Peyer's patch (tissue), 4 donors: Measurements from ENCODE around the gene TRAF3IP3. TPM values are rescaled to one million over a fixed set of nuclear protein-coding genes. Genes with fewer than 3 reads are reported as not detected.

Experiments used
- DNase-seq, 3 donors: peaks; one replicate each; pipeline ENCODE4 v3.0.0-alpha.2; 2017 to 2019
- H3K27ac ChIP-seq, 4 donors: fragments of 200-600 bp; sonication (generic); one replicate each; pipeline ENCODE4 v1.5.1; 2016 to 2019
- H3K27me3 ChIP-seq, 2 donors: fragments of 200-600 bp; sonication (generic); one replicate each; pipeline ENCODE4 v1.5.1; 2019
- H3K36me3 ChIP-seq, 3 donors: fragments of 200-600 bp; sonication (generic); one replicate each; pipeline ENCODE4 v1.5.1; 2016 to 2019
- H3K4me1 ChIP-seq, 4 donors: fragments of 200-600 bp; sonication (generic); one replicate each; pipeline ENCODE4 v1.5.1; 2016 to 2019
- H3K4me3 ChIP-seq, 4 donors: fragments of 200-600 bp; sonication (generic); 1 replicate in 3 of 4; 2 replicates in 1 of 4; pipeline ENCODE4 v1.5.1; 2016 to 2019; ENCODE audit warnings: mild to moderate bottlenecking in 1 of 4
- H3K9me3 ChIP-seq, 4 donors: fragments of 200-600 bp; sonication (generic); one replicate each; pipeline ENCODE4 v1.5.1; 2016 to 2019; ENCODE audit warnings: mild to moderate bottlenecking in 1 of 4
- POLR2A ChIP-seq, 2 donors: fragments of 450-650 bp; IDR thresholded peaks; one replicate each; pipeline ENCODE4 v1.5.1; 2017; ENCODE audit warnings: antibody characterized with exemption in 2 of 2, mild to moderate bottlenecking in 2 of 2, moderate library complexity in 2 of 2
- total RNA-seq, 4 donors: library from RNA; depleted of rRNA; stranded (reverse); fragments of >200 nt; gene quantifications; one replicate each; pipeline ENCODE4 v1.1.0, GENCODE V29; 2016
- TF ChIP-seq, protein P1 (sequence below), 6 experiments: fragments of 450-650 bp in 4 of 6; fragments of 200-600 bp in 2 of 6; sonication (generic) in 1 of 6; IDR thresholded peaks; one replicate each; pipeline ENCODE4 v1.5.1; 2017 to 2019; ENCODE audit warnings: antibody characterized with exemption in 6 of 6, mild to moderate bottlenecking in 3 of 6, moderate library complexity in 1 of 6

Gene TRAF3IP3, protein sequence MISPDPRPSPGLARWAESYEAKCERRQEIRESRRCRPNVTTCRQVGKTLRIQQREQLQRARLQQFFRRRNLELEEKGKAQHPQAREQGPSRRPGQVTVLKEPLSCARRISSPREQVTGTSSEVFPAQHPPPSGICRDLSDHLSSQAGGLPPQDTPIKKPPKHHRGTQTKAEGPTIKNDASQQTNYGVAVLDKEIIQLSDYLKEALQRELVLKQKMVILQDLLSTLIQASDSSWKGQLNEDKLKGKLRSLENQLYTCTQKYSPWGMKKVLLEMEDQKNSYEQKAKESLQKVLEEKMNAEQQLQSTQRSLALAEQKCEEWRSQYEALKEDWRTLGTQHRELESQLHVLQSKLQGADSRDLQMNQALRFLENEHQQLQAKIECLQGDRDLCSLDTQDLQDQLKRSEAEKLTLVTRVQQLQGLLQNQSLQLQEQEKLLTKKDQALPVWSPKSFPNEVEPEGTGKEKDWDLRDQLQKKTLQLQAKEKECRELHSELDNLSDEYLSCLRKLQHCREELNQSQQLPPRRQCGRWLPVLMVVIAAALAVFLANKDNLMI
- 100 to 1,000 TPM in 1 of 4 donors, 10 to 100 TPM in 1, 1 to 10 TPM in 2; 7.4 to 102 (median 10.8) TPM for total RNA-seq

DNA sequence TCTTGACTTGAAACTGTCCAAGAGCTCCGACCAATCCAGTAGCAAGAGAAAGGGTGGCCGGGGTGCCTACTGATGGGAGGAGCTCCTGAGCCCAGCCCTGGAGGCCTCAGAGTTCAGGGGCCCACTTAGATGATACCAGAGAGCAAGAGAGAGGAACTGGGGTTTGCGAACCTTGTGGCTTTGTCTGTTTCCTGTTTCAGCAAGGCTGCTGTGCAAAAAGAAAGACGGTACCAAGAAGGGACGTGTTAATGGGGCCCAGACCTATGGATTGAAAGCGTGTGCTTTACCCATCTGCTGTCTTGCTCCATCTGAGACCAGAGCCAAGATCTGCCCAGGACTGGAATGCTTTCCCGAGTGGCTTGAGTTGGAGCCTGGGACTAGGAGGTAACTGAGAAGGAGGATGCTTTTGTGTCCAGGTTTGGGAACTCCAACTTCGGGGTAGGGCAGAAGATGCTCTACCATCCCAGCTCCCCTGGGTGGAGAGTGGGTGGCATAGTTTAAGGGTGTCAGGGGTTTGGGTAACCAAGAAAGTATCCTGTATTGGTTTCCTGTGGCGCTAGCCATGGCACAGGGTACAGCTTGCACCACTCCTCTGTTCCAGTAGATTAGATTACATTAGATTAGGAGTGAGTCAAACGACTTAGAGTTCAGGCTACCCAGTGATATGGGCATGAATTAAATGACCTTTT is at the start of gene TRAF3IP3:
Gene TRAF3IP3, plus strand, starts transcription at position 128 of the 689 bp plus-strand sequence. CDS start 3,987 bp downstream, outside the sequence.
- peak in 2 of 3 donors; percentile 87 to 92 for DNase-seq
- no peak for TF ChIP-seq POLR2A (IDR thresholded peaks at IDR 0.05)
- Histone ChIP-seq H3K9me3 (no peaks in the 10 kb centered on the region), H3K27me3 (no peaks in the 10 kb centered on the region), H3K36me3 (no peaks in the 10 kb centered on the region), H3K4me1 (peaks cover 0 to 27% (median 7%) of the 10 kb centered on the region in 4 donors), H3K4me3 (peak within 1 kb of the TSS; percentile 40 to 46 (median 44)), H3K27ac (peak within 1 kb of the TSS; percentile 63 to 86 (median 79))

DNA sequence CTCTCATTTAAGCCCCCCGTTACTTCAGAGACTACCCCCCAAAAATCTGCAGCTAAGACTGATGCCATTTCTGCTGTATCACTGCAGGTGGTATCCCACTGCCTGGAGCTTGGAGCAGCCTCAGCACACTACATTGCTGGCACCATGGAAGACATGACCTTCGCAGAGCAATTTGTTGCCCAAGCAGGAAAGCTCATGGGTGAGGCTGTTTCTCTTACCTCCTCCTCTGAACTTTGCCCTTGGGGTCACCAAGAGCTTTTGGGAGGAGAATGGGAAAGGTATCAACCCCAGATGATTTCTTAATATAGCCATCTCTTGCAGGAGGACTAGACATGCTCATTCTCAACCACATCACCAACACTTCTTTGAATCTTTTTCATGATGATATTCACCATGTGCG is 49.2 kb upstream of the TRAF3IP3 start:
- H3K27me3 ChIP-seq: no peaks in the 10 kb centered on the region
- no peaks in the 10 kb centered on the region for H3K36me3 ChIP-seq
- no peak for TF ChIP-seq POLR2A (IDR thresholded peaks at IDR 0.05)
- TF ChIP-seq, protein P1, sequence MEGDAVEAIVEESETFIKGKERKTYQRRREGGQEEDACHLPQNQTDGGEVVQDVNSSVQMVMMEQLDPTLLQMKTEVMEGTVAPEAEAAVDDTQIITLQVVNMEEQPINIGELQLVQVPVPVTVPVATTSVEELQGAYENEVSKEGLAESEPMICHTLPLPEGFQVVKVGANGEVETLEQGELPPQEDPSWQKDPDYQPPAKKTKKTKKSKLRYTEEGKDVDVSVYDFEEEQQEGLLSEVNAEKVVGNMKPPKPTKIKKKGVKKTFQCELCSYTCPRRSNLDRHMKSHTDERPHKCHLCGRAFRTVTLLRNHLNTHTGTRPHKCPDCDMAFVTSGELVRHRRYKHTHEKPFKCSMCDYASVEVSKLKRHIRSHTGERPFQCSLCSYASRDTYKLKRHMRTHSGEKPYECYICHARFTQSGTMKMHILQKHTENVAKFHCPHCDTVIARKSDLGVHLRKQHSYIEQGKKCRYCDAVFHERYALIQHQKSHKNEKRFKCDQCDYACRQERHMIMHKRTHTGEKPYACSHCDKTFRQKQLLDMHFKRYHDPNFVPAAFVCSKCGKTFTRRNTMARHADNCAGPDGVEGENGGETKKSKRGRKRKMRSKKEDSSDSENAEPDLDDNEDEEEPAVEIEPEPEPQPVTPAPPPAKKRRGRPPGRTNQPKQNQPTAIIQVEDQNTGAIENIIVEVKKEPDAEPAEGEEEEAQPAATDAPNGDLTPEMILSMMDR (IDR thresholded peaks at IDR 0.05): no peak
- H3K9me3 ChIP-seq: no peaks in the 10 kb centered on the region
- no peak for DNase-seq
- H3K4me1 ChIP-seq: no peaks in the 10 kb centered on the region
- no peak overlapping the region for H3K4me3 ChIP-seq
- no peak overlapping the region for H3K27ac ChIP-seq

DNA sequence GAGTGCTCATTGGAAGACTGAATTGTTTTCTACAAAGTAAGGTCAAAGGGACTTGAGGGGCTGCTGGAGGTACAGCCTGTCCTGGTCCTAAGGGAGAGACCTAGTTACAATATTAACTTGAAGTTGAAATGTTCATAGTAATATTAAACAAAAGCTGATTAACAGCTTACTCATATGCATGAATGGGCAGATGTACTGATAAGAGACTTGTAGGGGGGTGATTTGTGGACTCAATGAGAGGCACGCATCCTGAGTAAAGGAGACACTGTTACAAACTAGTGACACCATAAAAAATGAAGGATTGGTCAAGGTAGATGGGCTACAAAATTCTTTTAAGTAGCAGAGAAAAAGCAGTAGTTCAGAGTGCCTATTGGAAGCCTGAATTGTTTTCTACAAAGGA is 48.5 kb upstream of the TRAF3IP3 start:
- Histone ChIP-seq H3K4me3 (no peak overlapping the region), H3K36me3 (no peaks in the 10 kb centered on the region), H3K9me3 (no peaks in the 10 kb centered on the region), H3K4me1 (no peaks in the 10 kb centered on the region), H3K27ac (no peak overlapping the region), H3K27me3 (no peaks in the 10 kb centered on the region)
- TF ChIP-seq, protein P1 (IDR thresholded peaks at IDR 0.05): no peak
- TF ChIP-seq POLR2A (IDR thresholded peaks at IDR 0.05): no peak
- DNase-seq: no peak

DNA sequence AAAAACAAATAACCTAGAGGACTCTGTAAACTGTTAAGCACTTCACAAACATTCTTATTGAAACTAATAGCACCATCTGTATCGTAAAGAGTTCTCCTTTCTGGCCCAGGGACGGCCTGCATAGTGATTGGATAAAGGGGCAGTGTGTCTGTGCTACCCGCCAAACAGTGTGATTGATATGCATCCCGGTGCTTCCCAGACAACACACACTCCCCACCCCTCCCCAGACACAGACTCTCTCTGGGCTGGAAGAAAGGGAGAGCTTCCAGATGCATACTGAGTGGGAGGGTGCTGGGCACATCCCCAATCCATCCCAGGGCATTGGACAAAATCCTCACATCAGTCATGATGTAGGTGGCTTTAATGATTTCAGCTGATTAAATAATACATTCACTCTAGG is 47.6 kb upstream of the TRAF3IP3 start:
- Histone ChIP-seq H3K27ac (no peak overlapping the region), H3K9me3 (no peaks in the 10 kb centered on the region), H3K27me3 (no peaks in the 10 kb centered on the region), H3K4me1 (no peaks in the 10 kb centered on the region), H3K36me3 (no peaks in the 10 kb centered on the region), H3K4me3 (no peak overlapping the region)
- TF ChIP-seq, protein P1 (IDR thresholded peaks at IDR 0.05): no peak
- TF ChIP-seq POLR2A (IDR thresholded peaks at IDR 0.05): no peak
- no peak for DNase-seq

DNA sequence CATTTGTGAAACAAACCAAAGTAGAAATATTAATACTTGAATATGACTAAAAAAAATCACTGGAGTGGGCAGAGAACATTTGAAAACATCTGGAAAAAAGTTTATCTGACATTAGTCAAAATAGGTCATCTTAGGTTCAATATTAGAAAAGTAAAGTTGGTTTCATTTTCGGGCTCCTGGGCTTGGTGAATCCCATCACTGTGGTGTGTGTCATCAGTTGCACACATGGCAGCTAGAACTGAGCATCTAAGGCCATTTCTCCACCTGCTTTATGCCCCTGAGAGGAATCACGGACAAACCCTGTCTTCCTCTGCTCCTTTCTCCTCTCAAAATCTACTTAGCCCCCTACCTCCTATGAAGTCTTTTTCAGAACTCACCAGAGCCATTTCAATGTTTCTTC is 45.8 kb upstream of the TRAF3IP3 start:
- Histone ChIP-seq H3K36me3 (no peaks in the 10 kb centered on the region), H3K9me3 (no peaks in the 10 kb centered on the region), H3K27ac (no peak overlapping the region), H3K27me3 (no peaks in the 10 kb centered on the region), H3K4me3 (no peak overlapping the region), H3K4me1 (no peaks in the 10 kb centered on the region)
- DNase-seq: no peak
- TF ChIP-seq, protein P1 (IDR thresholded peaks at IDR 0.05): no peak
- TF ChIP-seq POLR2A (IDR thresholded peaks at IDR 0.05): no peak

DNA sequence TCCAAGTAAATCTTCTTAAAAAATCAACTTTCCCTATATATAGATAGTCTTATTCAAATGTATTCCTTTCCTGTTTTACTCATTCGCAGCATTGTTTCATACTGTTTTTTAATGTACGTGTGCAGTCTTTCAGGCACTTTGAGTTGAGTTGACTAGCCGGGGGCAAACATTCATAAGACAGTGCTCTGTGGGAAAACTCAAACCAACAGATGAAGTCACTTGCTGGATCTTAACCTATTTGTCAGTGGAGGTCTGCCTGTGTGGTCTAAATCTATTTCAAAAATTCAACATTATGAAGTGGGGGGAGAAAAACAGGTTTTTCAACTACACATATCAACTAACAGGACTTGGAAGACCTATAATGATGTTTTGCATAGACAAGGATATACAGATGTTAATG is 45.0 kb upstream of the TRAF3IP3 start:
- no peaks in the 10 kb centered on the region for H3K36me3 ChIP-seq
- no peak for TF ChIP-seq POLR2A (IDR thresholded peaks at IDR 0.05)
- H3K9me3 ChIP-seq: no peaks in the 10 kb centered on the region
- no peaks in the 10 kb centered on the region for H3K27me3 ChIP-seq
- H3K4me1 ChIP-seq: no peaks in the 10 kb centered on the region
- DNase-seq: no peak
- no peak overlapping the region for H3K4me3 ChIP-seq
- no peak overlapping the region for H3K27ac ChIP-seq
